ENCODE results near the gene CHCHD10.

The CHCHD10 gene

GRCh38 chr22:23793326-23793725 is 25.6 kb upstream of the CHCHD10 start:
- TF ChIP-seq POLR2A (IDR thresholded peaks at IDR 0.05; ENCODE audit: low read length), result no peak
- no peak for TF ChIP-seq GATA1 (IDR thresholded peaks at IDR 0.05; ENCODE audit: low read depth, low read length)
- DNase-seq, result no peak

- no peak for TF ChIP-seq GATA1 (IDR thresholded peaks at IDR 0.05; ENCODE audit: low read depth, low read length)
- no peak for TF ChIP-seq POLR2A (IDR thresholded peaks at IDR 0.05; ENCODE audit: low read length)
- no peak for DNase-seq
Observed at GRCh38 chr22:23791738-23792645, 24.2 kb upstream of the CHCHD10 start.

GRCh38 chr22:23790819-23791737 is 23.3 kb upstream of the CHCHD10 start:
- TF ChIP-seq POLR2A (IDR thresholded peaks at IDR 0.05; ENCODE audit: low read length), result no peak
- TF ChIP-seq GATA1 (IDR thresholded peaks at IDR 0.05; ENCODE audit: low read depth, low read length), result no peak
- DNase-seq, result no peak

- no peak for TF ChIP-seq GATA1 (IDR thresholded peaks at IDR 0.05; ENCODE audit: low read depth, low read length)
- no peak for TF ChIP-seq POLR2A (IDR thresholded peaks at IDR 0.05; ENCODE audit: low read length)
- DNase-seq, result no peak
Observed at GRCh38 chr22:23789638-23790037, 21.9 kb upstream of the CHCHD10 start.

GRCh38 chr22:23789121-23789520 is 21.3 kb upstream of the CHCHD10 start:
- DNase-seq, result no peak
- no peak for TF ChIP-seq POLR2A (IDR thresholded peaks at IDR 0.05; ENCODE audit: low read length)
- TF ChIP-seq GATA1 (IDR thresholded peaks at IDR 0.05; ENCODE audit: low read depth, low read length), result no peak

GRCh38 chr22:23787910-23788309 is 20.1 kb upstream of the CHCHD10 start:
- TF ChIP-seq POLR2A (IDR thresholded peaks at IDR 0.05; ENCODE audit: low read length), result no peak
- TF ChIP-seq GATA1 (IDR thresholded peaks at IDR 0.05; ENCODE audit: low read depth, low read length), result no peak
- DNase-seq, result no peak

- no peak for TF ChIP-seq POLR2A (IDR thresholded peaks at IDR 0.05; ENCODE audit: low read length)
Observed at GRCh38 chr22:23787600-23787896, 19.8 kb upstream of the CHCHD10 start.

GRCh38 chr22:23786752-23787599 is 19.2 kb upstream of the CHCHD10 start, which contains the start of gene SMARCB1:
SMARCB1 (plus strand) TSS chr22:23786966; CDS start chr22:23787170, 204 bp downstream.
- DNase-seq, result peak; percentile 92 to 94
- TF ChIP-seq POLR2A (IDR thresholded peaks at IDR 0.05; ENCODE audit: low read length) (peak; percentile 72), GATA1 (IDR thresholded peaks at IDR 0.05; ENCODE audit: low read depth, low read length) (no peak)

More at GRCh38 chr22:23787600-23787896, 19.8 kb upstream of the CHCHD10 start:
- no peak for DNase-seq

GRCh38 chr22:23786261-23786710 is 18.5 kb upstream of the CHCHD10 start:
- TF ChIP-seq GATA1 (IDR thresholded peaks at IDR 0.05; ENCODE audit: low read depth, low read length), result no peak
- no peak for TF ChIP-seq POLR2A (IDR thresholded peaks at IDR 0.05; ENCODE audit: low read length)
- no peak for DNase-seq

- TF ChIP-seq POLR2A (IDR thresholded peaks at IDR 0.05; ENCODE audit: low read length) (no peak), GATA1 (IDR thresholded peaks at IDR 0.05; ENCODE audit: low read depth, low read length) (no peak)
Observed at GRCh38 chr22:23784215-23784732, 16.5 kb upstream of the CHCHD10 start.

GRCh38 chr22:23783265-23784150 is 15.7 kb upstream of the CHCHD10 start:
- DNase-seq, result no peak
- TF ChIP-seq POLR2A (IDR thresholded peaks at IDR 0.05; ENCODE audit: low read length) (no peak), GATA1 (IDR thresholded peaks at IDR 0.05; ENCODE audit: low read depth, low read length) (no peak)

More at GRCh38 chr22:23784215-23784732, 16.5 kb upstream of the CHCHD10 start:
- no peak for DNase-seq

GRCh38 chr22:23782703-23783102 is 14.9 kb upstream of the CHCHD10 start:
- TF ChIP-seq POLR2A (IDR thresholded peaks at IDR 0.05; ENCODE audit: low read length) (no peak), GATA1 (IDR thresholded peaks at IDR 0.05; ENCODE audit: low read depth, low read length) (no peak)
- no peak for DNase-seq
